HEK293 (cell line): ENCODE results near the gene MTHFD1.

ENCODE experiments used
- CTCF ChIA-PET: fragments of 350-600 bp; formaldehyde crosslinking; extraction: SDS; loops from one replicate; lab custom pipeline; 2021; ENCODE audit warnings: antibody characterized with exemption; lab: Yijun Ruan, JAX
- POLR2A ChIA-PET: fragments of 300-600 bp; formaldehyde crosslinking; extraction: SDS; loops from one replicate; lab custom pipeline; 2020; ENCODE audit warnings: antibody characterized with exemption, inconsistent platforms; lab: Yijun Ruan, JAX
- H3K27ac ChIP-seq: fragments of 200-500 bp; sonication (Bioruptor generic); 2 replicates; pipeline ENCODE4 v1.5.1; 2014; ENCODE audit warnings: low read depth, low read length, control low read depth, inconsistent platforms; ENCODE audit errors: extremely low read depth
- H3K36me3 ChIP-seq, 2 experiments: fragments of 200-500 bp in 1 of 2; sonication (Bioruptor generic) in 1 of 2; 1 replicate in 1 of 2; 2 replicates in 1 of 2; pipeline ENCODE4 v1.5.1; 2014 to 2017; ENCODE audit warnings: inconsistent platforms in 2 of 2, low read length in 2 of 2; ENCODE audit not compliant: control insufficient read depth in 2 of 2, insufficient read depth in 1 of 2
- H3K4me1 ChIP-seq: fragments of 200-500 bp; sonication (Bioruptor generic); 2 replicates; pipeline ENCODE4 v1.5.1; 2014; ENCODE audit warnings: mild to moderate bottlenecking, low read length, inconsistent platforms; ENCODE audit not compliant: control insufficient read depth, insufficient read depth
- H3K4me3 ChIP-seq: 2 replicates; pipeline ENCODE4 v1.5.1; 2011; ENCODE audit warnings: low read depth, mild to moderate bottlenecking, control low read depth, low read length, moderate library complexity
- H3K9me3 ChIP-seq: fragments of 200-500 bp; sonication (Bioruptor generic); 2 replicates; pipeline ENCODE4 v1.5.1; 2014; ENCODE audit warnings: low read depth, low read length, inconsistent platforms; ENCODE audit not compliant: control insufficient read depth, insufficient read depth
- KLF9 ChIP-seq: fragments of 450-650 bp; formaldehyde crosslinking; IDR thresholded peaks from 2 replicates; pipeline ENCODE4 v1.5.1; 2016; ENCODE audit warnings: missing biosample characterization, missing genetic modification characterization, low read depth
- OSR2 ChIP-seq: fragments of 450-650 bp; formaldehyde crosslinking; IDR thresholded peaks from 2 replicates; pipeline ENCODE4 v1.5.1; 2016; ENCODE audit warnings: missing biosample characterization, missing genetic modification characterization
- PRDM1 ChIP-seq: fragments of 450-650 bp; formaldehyde crosslinking; IDR thresholded peaks from 2 replicates; pipeline ENCODE4; 2016; ENCODE audit warnings: missing biosample characterization, missing genetic modification characterization
- SALL2 ChIP-seq: fragments of 450-650 bp; formaldehyde crosslinking; IDR thresholded peaks from 2 replicates; pipeline ENCODE4 v1.5.0; 2017; ENCODE audit warnings: missing biosample characterization, mild to moderate bottlenecking, missing genetic modification characterization, borderline replicate concordance
- ZBTB1 ChIP-seq: fragments of 450-650 bp; formaldehyde crosslinking; IDR thresholded peaks from 2 replicates; pipeline ENCODE4 v1.5.1; 2016; ENCODE audit warnings: missing biosample characterization, missing genetic modification characterization
- ZBTB17 ChIP-seq: fragments of 450-650 bp; formaldehyde crosslinking; IDR thresholded peaks from 2 replicates; pipeline ENCODE4 v1.5.1; 2016; ENCODE audit warnings: missing biosample characterization, missing genetic modification characterization
- ZBTB7A ChIP-seq: fragments of 450-650 bp; formaldehyde crosslinking; IDR thresholded peaks from 2 replicates; pipeline ENCODE4 v1.5.1; 2016; ENCODE audit warnings: low read depth, missing biosample characterization, missing genetic modification characterization
- ZFHX2 ChIP-seq: fragments of 450-650 bp; formaldehyde crosslinking; conservative IDR thresholded peaks from 2 replicates; pipeline ENCODE4 v1.5.1; 2016; ENCODE audit warnings: missing biosample characterization, missing genetic modification characterization
- ZNF10 ChIP-seq: fragments of 450-650 bp; formaldehyde crosslinking; IDR thresholded peaks from 2 replicates; pipeline ENCODE4 v1.5.1; 2017; ENCODE audit warnings: missing biosample characterization, missing genetic modification characterization
- ZNF157 ChIP-seq: fragments of 450-650 bp; formaldehyde crosslinking; IDR thresholded peaks from 2 replicates; pipeline ENCODE4 v1.5.1; 2016; ENCODE audit warnings: missing biosample characterization, missing genetic modification characterization
- ZNF16 ChIP-seq: fragments of 450-650 bp; formaldehyde crosslinking; IDR thresholded peaks from 2 replicates; pipeline ENCODE4 v1.5.1; 2016; ENCODE audit warnings: low read depth, missing biosample characterization, missing genetic modification characterization
- ZNF184 ChIP-seq: fragments of 450-650 bp; IDR thresholded peaks from 2 replicates; pipeline ENCODE4 v1.5.1; 2018; ENCODE audit warnings: missing biosample characterization, mild to moderate bottlenecking, missing genetic modification characterization
- ZNF2 ChIP-seq: fragments of 450-650 bp; formaldehyde crosslinking; IDR thresholded peaks from 2 replicates; pipeline ENCODE4 v1.5.1; 2016; ENCODE audit warnings: missing biosample characterization, missing genetic modification characterization
- ZNF239 ChIP-seq: fragments of 450-650 bp; formaldehyde crosslinking; IDR thresholded peaks from 2 replicates; pipeline ENCODE4 v1.5.1; 2016; ENCODE audit warnings: missing biosample characterization, missing genetic modification characterization
- ZNF521 ChIP-seq: fragments of 450-650 bp; formaldehyde crosslinking; IDR thresholded peaks from 2 replicates; pipeline ENCODE4 v1.5.1; 2017; ENCODE audit warnings: missing biosample characterization, mild to moderate bottlenecking, missing genetic modification characterization
- ZNF571 ChIP-seq: fragments of 450-650 bp; formaldehyde crosslinking; IDR thresholded peaks from 2 replicates; pipeline ENCODE4 v1.5.0; 2017; ENCODE audit warnings: missing biosample characterization, missing genetic modification characterization
- ZNF610 ChIP-seq: fragments of 450-650 bp; formaldehyde crosslinking; IDR thresholded peaks from 2 replicates; pipeline ENCODE4 v1.5.1; 2016; ENCODE audit warnings: missing biosample characterization, missing genetic modification characterization, borderline replicate concordance
- ZNF670 ChIP-seq: fragments of 450-650 bp; formaldehyde crosslinking; IDR thresholded peaks from 2 replicates; pipeline ENCODE4 v1.5.1; 2016; ENCODE audit warnings: missing biosample characterization, missing genetic modification characterization, low read depth
- ZNF768 ChIP-seq: fragments of 450-650 bp; formaldehyde crosslinking; IDR thresholded peaks from 2 replicates; pipeline ENCODE4 v1.5.1; 2018; ENCODE audit warnings: missing biosample characterization, mild to moderate bottlenecking, missing genetic modification characterization
- ZNF791 ChIP-seq: fragments of 450-650 bp; formaldehyde crosslinking; IDR thresholded peaks from 2 replicates; pipeline ENCODE4 v1.5.1; 2016; ENCODE audit warnings: missing biosample characterization, missing genetic modification characterization
- ZNF792 ChIP-seq: fragments of 450-650 bp; formaldehyde crosslinking; IDR thresholded peaks from 2 replicates; pipeline ENCODE4 v1.5.1; 2016; ENCODE audit warnings: missing biosample characterization, missing genetic modification characterization
- ZSCAN30 ChIP-seq: fragments of 450-650 bp; IDR thresholded peaks from 2 replicates; pipeline ENCODE4 v1.5.1; 2018; ENCODE audit warnings: missing biosample characterization, mild to moderate bottlenecking, missing genetic modification characterization, moderate library complexity
- ZXDB ChIP-seq: fragments of 450-650 bp; formaldehyde crosslinking; IDR thresholded peaks from 2 replicates; pipeline ENCODE4 v1.5.1; 2016; ENCODE audit warnings: missing biosample characterization, missing genetic modification characterization
- TF ChIP-seq, protein P1 (sequence below): fragments of 450-650 bp; IDR thresholded peaks from 2 replicates; pipeline ENCODE4 v1.5.1; 2018; ENCODE audit warnings: missing biosample characterization, missing genetic modification characterization
- TF ChIP-seq, protein P2 (sequence below): fragments of 450-650 bp; formaldehyde crosslinking; IDR thresholded peaks from 2 replicates; pipeline ENCODE4 v1.5.1; 2016; ENCODE audit warnings: missing biosample characterization, missing genetic modification characterization
- TF ChIP-seq, protein P3 (sequence below): fragments of 450-650 bp; formaldehyde crosslinking; IDR thresholded peaks from 2 replicates; pipeline ENCODE4 v1.5.1; 2016; ENCODE audit warnings: missing biosample characterization, missing genetic modification characterization
- TF ChIP-seq, protein P4 (sequence below): fragments of 450-650 bp; formaldehyde crosslinking; IDR thresholded peaks from 2 replicates; pipeline ENCODE4 v1.5.1; 2017; ENCODE audit warnings: missing biosample characterization, missing genetic modification characterization
- TF ChIP-seq, protein P5 (sequence below): fragments of 450-650 bp; formaldehyde crosslinking; IDR thresholded peaks from 2 replicates; pipeline ENCODE4 v1.5.1; 2017; ENCODE audit warnings: missing biosample characterization, missing genetic modification characterization

Gene MTHFD1

DNA sequence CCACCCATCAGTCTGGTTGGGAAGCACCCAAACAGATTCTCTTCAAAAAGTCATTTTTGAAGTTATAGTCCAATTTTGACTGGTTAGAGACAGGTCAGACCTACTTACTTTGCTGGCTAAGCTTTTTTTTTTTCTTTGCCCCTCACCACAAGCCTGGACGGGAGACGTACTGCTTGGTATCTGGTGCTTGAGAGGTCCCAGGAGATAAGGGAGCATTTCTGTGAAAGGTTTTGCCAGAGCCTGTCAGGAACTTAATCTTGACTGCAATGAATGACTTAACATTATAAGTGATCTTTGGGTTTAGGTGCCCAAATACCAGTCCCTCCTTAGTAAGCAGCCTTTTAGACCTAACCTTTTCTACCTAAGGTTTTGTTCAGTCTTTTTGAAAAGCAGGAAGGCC is 6.3 kb downstream of the MTHFD1 start:
- H3K27ac ChIP-seq = peak overlapping the region; percentile 32
- no peak for TF ChIP-seq ZXDB (tag by site-specific recombination)
- no peak for TF ChIP-seq ZBTB17 (tag by site-specific recombination)
- TF ChIP-seq, protein P1, sequence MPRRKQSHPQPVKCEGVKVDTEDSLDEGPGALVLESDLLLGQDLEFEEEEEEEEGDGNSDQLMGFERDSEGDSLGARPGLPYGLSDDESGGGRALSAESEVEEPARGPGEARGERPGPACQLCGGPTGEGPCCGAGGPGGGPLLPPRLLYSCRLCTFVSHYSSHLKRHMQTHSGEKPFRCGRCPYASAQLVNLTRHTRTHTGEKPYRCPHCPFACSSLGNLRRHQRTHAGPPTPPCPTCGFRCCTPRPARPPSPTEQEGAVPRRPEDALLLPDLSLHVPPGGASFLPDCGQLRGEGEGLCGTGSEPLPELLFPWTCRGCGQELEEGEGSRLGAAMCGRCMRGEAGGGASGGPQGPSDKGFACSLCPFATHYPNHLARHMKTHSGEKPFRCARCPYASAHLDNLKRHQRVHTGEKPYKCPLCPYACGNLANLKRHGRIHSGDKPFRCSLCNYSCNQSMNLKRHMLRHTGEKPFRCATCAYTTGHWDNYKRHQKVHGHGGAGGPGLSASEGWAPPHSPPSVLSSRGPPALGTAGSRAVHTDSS (tag by site-specific recombination) = no peak
- TF ChIP-seq ZNF2 (tag by site-specific recombination) = no peak
- TF ChIP-seq ZBTB1 (tag by site-specific recombination) = no peak
- TF ChIP-seq, protein P2, sequence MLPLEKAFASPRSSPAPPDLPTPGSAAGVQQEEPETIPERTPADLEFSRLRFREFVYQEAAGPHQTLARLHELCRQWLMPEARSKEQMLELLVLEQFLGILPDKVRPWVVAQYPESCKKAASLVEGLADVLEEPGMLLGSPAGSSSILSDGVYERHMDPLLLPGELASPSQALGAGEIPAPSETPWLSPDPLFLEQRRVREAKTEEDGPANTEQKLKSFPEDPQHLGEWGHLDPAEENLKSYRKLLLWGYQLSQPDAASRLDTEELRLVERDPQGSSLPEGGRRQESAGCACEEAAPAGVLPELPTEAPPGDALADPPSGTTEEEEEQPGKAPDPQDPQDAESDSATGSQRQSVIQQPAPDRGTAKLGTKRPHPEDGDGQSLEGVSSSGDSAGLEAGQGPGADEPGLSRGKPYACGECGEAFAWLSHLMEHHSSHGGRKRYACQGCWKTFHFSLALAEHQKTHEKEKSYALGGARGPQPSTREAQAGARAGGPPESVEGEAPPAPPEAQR = no peak
- TF ChIP-seq ZBTB7A (tag by site-specific recombination) = no peak
- no peak for TF ChIP-seq ZNF521 (tag by site-specific recombination)
- no peak for TF ChIP-seq ZNF670 (tag by site-specific recombination)
- TF ChIP-seq ZNF16 (tag by site-specific recombination) = no peak
- TF ChIP-seq ZNF239 (tag by site-specific recombination) = no peak
- TF ChIP-seq, protein P3, sequence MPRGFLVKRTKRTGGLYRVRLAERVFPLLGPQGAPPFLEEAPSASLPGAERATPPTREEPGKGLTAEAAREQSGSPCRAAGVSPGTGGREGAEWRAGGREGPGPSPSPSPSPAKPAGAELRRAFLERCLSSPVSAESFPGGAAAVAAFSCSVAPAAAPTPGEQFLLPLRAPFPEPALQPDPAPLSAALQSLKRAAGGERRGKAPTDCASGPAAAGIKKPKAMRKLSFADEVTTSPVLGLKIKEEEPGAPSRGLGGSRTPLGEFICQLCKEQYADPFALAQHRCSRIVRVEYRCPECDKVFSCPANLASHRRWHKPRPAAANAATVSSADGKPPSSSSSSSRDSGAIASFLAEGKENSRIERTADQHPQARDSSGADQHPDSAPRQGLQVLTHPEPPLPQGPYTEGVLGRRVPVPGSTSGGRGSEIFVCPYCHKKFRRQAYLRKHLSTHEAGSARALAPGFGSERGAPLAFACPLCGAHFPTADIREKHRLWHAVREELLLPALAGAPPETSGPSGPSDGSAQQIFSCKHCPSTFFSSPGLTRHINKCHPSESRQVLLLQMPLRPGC (tag by site-specific recombination) = no peak
- TF ChIP-seq ZNF610 (tag by site-specific recombination) = no peak
- no peak for TF ChIP-seq ZNF791 (tag by site-specific recombination)
- TF ChIP-seq ZNF10 (tag by site-specific recombination) = no peak
- TF ChIP-seq ZNF768 (tag by site-specific recombination) = no peak
- no peak for TF ChIP-seq PRDM1 (tag by site-specific recombination)
- TF ChIP-seq ZNF157 (tag by site-specific recombination) = no peak
- CTCF ChIA-PET = interaction anchor here (0.6 to 1.1 kb wide), 2 partner anchors 141 to 243 kb away, joined by 3 read pairs; no protein-coding TSS in a partner anchor
- H3K9me3 ChIP-seq = no peaks in the 10 kb centered on the region
- peaks cover 8% of the 10 kb centered on the region for H3K4me1 ChIP-seq
- H3K4me3 ChIP-seq = no peak overlapping the region
- H3K36me3 ChIP-seq = peaks cover 19 to 53% of the 10 kb centered on the region in 2 experiments; a peak in 2 of 3 replicates
- POLR2A ChIA-PET = no interaction called here

DNA sequence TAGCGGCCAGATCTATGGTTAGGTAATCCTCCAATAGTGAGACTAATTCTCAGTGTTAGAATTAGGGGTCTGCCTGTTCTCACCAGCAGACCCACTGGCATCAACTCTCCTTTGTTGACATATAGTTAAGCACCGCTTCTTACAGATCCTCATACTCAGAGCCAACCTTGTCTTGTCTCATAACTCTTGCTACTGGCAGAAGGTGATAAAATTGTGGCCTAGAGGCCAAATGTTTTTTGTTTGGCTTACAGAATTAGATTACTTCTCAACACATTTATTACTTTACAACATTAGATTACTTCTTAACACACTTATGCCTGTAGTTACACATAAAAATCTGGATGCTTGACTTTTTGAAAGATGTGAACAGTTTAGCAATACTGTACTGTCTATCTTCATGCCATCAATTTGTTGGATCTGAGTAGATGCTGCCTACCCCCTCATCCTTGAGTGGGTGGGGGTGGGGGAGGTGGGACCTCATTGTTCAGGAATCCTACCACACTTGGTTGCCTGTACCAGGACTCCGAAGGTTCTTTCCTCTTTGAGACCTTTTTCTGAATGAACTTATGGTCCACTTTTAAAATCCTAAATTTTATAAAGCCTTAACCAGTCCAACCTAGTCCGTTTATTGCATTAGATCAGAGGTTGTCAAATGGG is 7.0 kb downstream of the MTHFD1 start:
- Histone ChIP-seq H3K4me1 (peaks cover 8% of the 10 kb centered on the region), H3K4me3 (no peak overlapping the region), H3K36me3 (peaks cover 22 to 50% of the 10 kb centered on the region in 2 experiments; a peak in 2 of 3 replicates), H3K27ac (peak overlapping the region; percentile 32), H3K9me3 (no peaks in the 10 kb centered on the region)
- POLR2A ChIA-PET = no interaction called here
- CTCF ChIA-PET = interaction anchor here (0.6 to 1.4 kb wide), 2 partner anchors 35 to 140 kb away, joined by 3 to 4 read pairs; no protein-coding TSS in a partner anchor
- TF ChIP-seq ZNF792 (tag by site-specific recombination) (no peak), ZFHX2 (tag by site-specific recombination) (0 out of 2 replicates have a peak, but pooled peaks have one; percentile 23), KLF9 (tag by site-specific recombination) (no peak), ZNF571 (no peak), OSR2 (tag by site-specific recombination) (peak; percentile 43; the same call in 1 of the 2 replicates), ZBTB17 (tag by site-specific recombination) (0 out of 2 replicates have a peak, but pooled peaks have one; percentile 16), ZSCAN30 (tag by site-specific recombination) (no peak), ZNF184 (tag by site-specific recombination) (no peak), SALL2 (no peak)
- TF ChIP-seq, protein P4, sequence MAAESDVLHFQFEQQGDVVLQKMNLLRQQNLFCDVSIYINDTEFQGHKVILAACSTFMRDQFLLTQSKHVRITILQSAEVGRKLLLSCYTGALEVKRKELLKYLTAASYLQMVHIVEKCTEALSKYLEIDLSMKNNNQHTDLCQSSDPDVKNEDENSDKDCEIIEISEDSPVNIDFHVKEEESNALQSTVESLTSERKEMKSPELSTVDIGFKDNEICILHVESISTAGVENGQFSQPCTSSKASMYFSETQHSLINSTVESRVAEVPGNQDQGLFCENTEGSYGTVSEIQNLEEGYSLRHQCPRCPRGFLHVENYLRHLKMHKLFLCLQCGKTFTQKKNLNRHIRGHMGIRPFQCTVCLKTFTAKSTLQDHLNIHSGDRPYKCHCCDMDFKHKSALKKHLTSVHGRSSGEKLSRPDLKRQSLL = 0 out of 2 replicates have a peak, but pooled peaks have one; percentile 11
- TF ChIP-seq, protein P5, sequence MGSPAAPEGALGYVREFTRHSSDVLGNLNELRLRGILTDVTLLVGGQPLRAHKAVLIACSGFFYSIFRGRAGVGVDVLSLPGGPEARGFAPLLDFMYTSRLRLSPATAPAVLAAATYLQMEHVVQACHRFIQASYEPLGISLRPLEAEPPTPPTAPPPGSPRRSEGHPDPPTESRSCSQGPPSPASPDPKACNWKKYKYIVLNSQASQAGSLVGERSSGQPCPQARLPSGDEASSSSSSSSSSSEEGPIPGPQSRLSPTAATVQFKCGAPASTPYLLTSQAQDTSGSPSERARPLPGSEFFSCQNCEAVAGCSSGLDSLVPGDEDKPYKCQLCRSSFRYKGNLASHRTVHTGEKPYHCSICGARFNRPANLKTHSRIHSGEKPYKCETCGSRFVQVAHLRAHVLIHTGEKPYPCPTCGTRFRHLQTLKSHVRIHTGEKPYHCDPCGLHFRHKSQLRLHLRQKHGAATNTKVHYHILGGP (tag by site-specific recombination) = no peak
